ENCODE results near the gene MDM4.
"Not testable (repeated sequence)": the region's sequence is repeated elsewhere in the genome, so short reads cannot be mapped to it uniquely, and the experiment has no call there.

Gene MDM4

DNA sequence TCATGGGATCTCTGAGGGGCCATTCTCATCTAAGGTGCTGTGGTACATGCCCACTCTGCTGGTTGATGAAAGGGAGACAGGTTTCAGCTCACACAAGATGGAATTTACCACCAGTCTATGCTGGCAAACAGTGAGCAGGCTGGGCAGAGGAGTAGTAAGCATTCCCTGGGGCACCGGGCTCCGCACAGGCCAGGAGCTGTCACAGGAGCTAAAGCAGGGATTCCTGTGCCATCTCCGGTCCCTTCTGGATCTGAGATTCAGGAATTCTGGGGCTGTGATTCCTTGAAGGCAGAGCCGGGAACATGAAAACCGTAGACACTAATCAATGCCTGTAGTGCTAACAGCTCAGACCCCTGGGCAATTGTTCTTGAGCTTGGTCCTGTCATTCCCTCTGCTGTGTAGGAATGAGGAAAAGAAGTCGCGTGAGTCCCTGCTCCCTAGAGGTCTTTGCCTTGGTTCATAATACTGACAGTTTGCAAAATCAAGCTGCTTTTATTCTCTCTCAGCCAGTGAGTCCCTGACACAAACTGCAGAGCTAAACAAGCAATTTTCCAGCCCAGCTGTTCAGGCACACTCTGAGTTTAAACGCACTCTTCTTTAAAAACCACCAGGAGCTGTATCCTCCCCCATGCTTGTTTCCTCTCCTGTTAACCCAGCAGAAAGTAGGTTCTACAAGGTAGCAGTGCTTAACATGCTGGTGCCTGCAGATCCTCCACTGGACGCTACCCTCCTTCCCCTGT is 52.5 kb downstream of the MDM4 start:
- DNase-seq (ENCODE audit: low read depth), result no peak

GRCh38 chr1:204569478-204569877 is 53.3 kb downstream of the MDM4 start:
- no peak for DNase-seq (ENCODE audit: low read depth)
- TF ChIP-seq, protein P1, sequence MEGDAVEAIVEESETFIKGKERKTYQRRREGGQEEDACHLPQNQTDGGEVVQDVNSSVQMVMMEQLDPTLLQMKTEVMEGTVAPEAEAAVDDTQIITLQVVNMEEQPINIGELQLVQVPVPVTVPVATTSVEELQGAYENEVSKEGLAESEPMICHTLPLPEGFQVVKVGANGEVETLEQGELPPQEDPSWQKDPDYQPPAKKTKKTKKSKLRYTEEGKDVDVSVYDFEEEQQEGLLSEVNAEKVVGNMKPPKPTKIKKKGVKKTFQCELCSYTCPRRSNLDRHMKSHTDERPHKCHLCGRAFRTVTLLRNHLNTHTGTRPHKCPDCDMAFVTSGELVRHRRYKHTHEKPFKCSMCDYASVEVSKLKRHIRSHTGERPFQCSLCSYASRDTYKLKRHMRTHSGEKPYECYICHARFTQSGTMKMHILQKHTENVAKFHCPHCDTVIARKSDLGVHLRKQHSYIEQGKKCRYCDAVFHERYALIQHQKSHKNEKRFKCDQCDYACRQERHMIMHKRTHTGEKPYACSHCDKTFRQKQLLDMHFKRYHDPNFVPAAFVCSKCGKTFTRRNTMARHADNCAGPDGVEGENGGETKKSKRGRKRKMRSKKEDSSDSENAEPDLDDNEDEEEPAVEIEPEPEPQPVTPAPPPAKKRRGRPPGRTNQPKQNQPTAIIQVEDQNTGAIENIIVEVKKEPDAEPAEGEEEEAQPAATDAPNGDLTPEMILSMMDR (conservative IDR thresholded peaks at IDR 0.05; ENCODE audit: control insufficient read depth, insufficient read depth, low read depth, low read length), result no peak

More for the DNA sequence above, 52.5 kb downstream of the MDM4 start:
- TF ChIP-seq, protein P1 (conservative IDR thresholded peaks at IDR 0.05; ENCODE audit: control insufficient read depth, insufficient read depth, low read depth, low read length), result no peak
- no peak overlapping the region for H3K4me3 ChIP-seq (ENCODE audit: control insufficient read depth, low read depth, low read length)

GRCh38 chr1:204570021-204570420 is 53.8 kb downstream of the MDM4 start:
- H3K4me3 ChIP-seq (ENCODE audit: control insufficient read depth, low read depth, low read length), result not testable (repeated sequence)

More at GRCh38 chr1:204569478-204569877, 53.3 kb downstream of the MDM4 start:
- no peak overlapping the region for H3K4me3 ChIP-seq (ENCODE audit: control insufficient read depth, low read depth, low read length)

GRCh38 chr1:204571128-204571527 is 54.9 kb downstream of the MDM4 start:
- DNase-seq (ENCODE audit: low read depth), result no peak
- no peak overlapping the region for H3K4me3 ChIP-seq (ENCODE audit: control insufficient read depth, low read depth, low read length)
- TF ChIP-seq, protein P1 (conservative IDR thresholded peaks at IDR 0.05; ENCODE audit: control insufficient read depth, insufficient read depth, low read depth, low read length), result no peak

More at GRCh38 chr1:204570021-204570420, 53.8 kb downstream of the MDM4 start:
- peak; percentile 7 for DNase-seq (ENCODE audit: low read depth)

GRCh38 chr1:204571631-204572030 is 55.4 kb downstream of the MDM4 start:
- TF ChIP-seq, protein P1 (conservative IDR thresholded peaks at IDR 0.05; ENCODE audit: control insufficient read depth, insufficient read depth, low read depth, low read length), result no peak
- DNase-seq (ENCODE audit: low read depth), result no peak
- no peak overlapping the region for H3K4me3 ChIP-seq (ENCODE audit: control insufficient read depth, low read depth, low read length)

DNA sequence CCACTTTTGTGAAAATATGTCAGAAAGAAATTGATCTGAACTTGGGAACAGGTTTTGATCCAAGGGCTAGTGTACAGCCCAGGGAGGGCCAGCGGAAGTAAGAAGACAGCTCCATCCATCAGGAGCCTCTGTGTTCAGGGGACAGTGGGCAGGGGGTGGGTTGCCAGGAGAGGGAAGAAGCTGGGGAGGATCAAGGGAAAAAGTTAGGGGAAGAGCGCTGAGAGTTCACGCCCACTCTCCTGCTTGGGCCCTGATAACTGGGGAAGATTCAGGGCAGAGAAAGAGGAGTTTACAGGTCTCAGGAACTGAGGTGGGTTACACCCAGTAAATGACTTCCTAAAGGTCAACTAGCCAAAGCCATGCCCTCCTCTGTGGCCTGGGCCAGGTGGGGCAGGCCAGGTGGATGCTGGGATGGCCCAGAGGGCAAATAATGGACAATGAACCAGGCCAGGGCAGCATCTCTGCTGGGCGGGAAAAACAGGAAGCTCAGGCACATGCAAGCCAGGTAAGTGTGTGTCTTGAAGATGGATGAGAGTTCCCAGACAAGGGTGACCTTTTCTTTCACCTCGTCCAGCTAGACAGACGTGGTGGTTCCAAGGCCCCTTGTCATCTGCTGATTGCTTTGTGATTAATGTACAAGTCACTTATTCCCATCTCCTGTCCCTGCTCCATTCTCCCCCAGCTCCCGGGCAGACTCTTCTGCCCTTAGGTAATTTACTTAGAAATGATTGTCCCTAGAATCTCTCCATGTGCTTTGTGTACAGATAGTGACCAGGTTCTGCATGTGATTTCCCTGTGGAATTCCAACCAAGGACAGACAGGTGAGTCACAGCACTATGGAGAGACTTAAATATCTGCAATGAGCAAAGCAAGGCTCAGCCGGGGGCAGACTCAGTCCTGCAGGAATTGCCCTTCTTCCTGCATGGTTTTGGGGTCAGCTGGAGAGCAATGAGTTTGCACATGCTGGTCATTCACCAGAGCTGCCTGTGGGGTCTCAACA is 57.0 kb downstream of the MDM4 start:
- no peak overlapping the region for H3K4me3 ChIP-seq (ENCODE audit: control insufficient read depth, low read depth, low read length)
- DNase-seq (ENCODE audit: low read depth), result peak; percentile 22
- TF ChIP-seq, protein P1 (conservative IDR thresholded peaks at IDR 0.05; ENCODE audit: control insufficient read depth, insufficient read depth, low read depth, low read length), result no peak

Measured in fibroblast of mammary gland (primary cell).